Astrocyte (in vitro differentiated cells and primary cell): ENCODE measurements around the gene LIX1L.

Experiments used
- EZH2 ChIP-seq: IDR thresholded peaks from 2 replicates; pipeline ENCODE4 v1.6.1; 2012; ENCODE audit warnings: mild to moderate bottlenecking, low read length, inconsistent platforms; ENCODE audit not compliant: insufficient read depth
- TF ChIP-seq, protein P1 (sequence below): IDR thresholded peaks from 2 replicates; pipeline ENCODE4 v1.5.1; 2011; ENCODE audit warnings: low read depth, mild to moderate bottlenecking, inconsistent platforms, low read length, moderate library complexity; ENCODE audit not compliant: insufficient read depth

GRCh38 chr1:145956781-145957442, 905 bp downstream of the LIX1L start:
- TF ChIP-seq, protein P1, sequence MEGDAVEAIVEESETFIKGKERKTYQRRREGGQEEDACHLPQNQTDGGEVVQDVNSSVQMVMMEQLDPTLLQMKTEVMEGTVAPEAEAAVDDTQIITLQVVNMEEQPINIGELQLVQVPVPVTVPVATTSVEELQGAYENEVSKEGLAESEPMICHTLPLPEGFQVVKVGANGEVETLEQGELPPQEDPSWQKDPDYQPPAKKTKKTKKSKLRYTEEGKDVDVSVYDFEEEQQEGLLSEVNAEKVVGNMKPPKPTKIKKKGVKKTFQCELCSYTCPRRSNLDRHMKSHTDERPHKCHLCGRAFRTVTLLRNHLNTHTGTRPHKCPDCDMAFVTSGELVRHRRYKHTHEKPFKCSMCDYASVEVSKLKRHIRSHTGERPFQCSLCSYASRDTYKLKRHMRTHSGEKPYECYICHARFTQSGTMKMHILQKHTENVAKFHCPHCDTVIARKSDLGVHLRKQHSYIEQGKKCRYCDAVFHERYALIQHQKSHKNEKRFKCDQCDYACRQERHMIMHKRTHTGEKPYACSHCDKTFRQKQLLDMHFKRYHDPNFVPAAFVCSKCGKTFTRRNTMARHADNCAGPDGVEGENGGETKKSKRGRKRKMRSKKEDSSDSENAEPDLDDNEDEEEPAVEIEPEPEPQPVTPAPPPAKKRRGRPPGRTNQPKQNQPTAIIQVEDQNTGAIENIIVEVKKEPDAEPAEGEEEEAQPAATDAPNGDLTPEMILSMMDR: no peak
- TF ChIP-seq EZH2: no peak
